Upper lobe of right lung (tissue), 1 donor: ENCODE results near the gene ARHGEF10L. TPM values are rescaled to one million over a fixed set of nuclear protein-coding genes. Genes with fewer than 3 reads are reported as not detected.

Source experiments
- ATAC-seq: fragments of 200-7000 bp; cut with Tn5 transposase; one replicate; pipeline ENCODE4 v1.9.1; 2020; ENCODE audit warnings: mild to moderate bottlenecking, moderate library complexity
- DNase-seq: peaks from one replicate; pipeline ENCODE4 v3.0.0-alpha.2; 2020
- H3K27ac ChIP-seq: fragments of 200-600 bp; one replicate; pipeline ENCODE4 v1.8.0; 2022
- H3K27me3 ChIP-seq: fragments of 200-600 bp; one replicate; pipeline ENCODE4 v1.8.0; 2022; ENCODE audit warnings: mild to moderate bottlenecking
- H3K36me3 ChIP-seq: fragments of 200-600 bp; one replicate; pipeline ENCODE4 v1.8.0; 2022
- H3K4me1 ChIP-seq: fragments of 200-600 bp; one replicate; pipeline ENCODE4 v1.8.0; 2022
- H3K4me3 ChIP-seq: fragments of 200-600 bp; one replicate; pipeline ENCODE4 v1.8.0; 2022; ENCODE audit warnings: mild to moderate bottlenecking
- H3K9me3 ChIP-seq: fragments of 200-600 bp; one replicate; pipeline ENCODE4 v1.8.0; 2022
- intact Hi-C: fragments of 100-400 bp; cut with DNase I; formaldehyde crosslinking; loops from one replicate; pipeline ENCODE4 v1.11.0; 2022
- total RNA-seq: library from RNA; stranded (reverse); fragmentation: NEBNext Ultra II Directional; extraction: Animal tissue kit (Norgen Biotek cat#: 25700); gene quantifications from one replicate; pipeline ENCODE4 v1.2.1, GENCODE V29; 2021
- TF ChIP-seq, protein P1 (sequence below): fragments of 200-600 bp; IDR thresholded peaks from one replicate; pipeline ENCODE4 v1.8.0; 2022; ENCODE audit warnings: antibody characterized with exemption
- donor health status: DM: no; HTN: yes; CAD: no; lungs with severe emphysema.

ARHGEF10L gene
- total RNA-seq, 1 donor from 2014 or later: 34.1 TPM

- Histone ChIP-seq H3K36me3 (peaks cover 52% of the 10 kb centered on the region), H3K4me3 (no peak overlapping the region), H3K4me1 (no peaks in the 10 kb centered on the region), H3K9me3 (no peaks in the 10 kb centered on the region), H3K27me3 (no peaks in the 10 kb centered on the region), H3K27ac (no peak overlapping the region)
- TF ChIP-seq, protein P1, sequence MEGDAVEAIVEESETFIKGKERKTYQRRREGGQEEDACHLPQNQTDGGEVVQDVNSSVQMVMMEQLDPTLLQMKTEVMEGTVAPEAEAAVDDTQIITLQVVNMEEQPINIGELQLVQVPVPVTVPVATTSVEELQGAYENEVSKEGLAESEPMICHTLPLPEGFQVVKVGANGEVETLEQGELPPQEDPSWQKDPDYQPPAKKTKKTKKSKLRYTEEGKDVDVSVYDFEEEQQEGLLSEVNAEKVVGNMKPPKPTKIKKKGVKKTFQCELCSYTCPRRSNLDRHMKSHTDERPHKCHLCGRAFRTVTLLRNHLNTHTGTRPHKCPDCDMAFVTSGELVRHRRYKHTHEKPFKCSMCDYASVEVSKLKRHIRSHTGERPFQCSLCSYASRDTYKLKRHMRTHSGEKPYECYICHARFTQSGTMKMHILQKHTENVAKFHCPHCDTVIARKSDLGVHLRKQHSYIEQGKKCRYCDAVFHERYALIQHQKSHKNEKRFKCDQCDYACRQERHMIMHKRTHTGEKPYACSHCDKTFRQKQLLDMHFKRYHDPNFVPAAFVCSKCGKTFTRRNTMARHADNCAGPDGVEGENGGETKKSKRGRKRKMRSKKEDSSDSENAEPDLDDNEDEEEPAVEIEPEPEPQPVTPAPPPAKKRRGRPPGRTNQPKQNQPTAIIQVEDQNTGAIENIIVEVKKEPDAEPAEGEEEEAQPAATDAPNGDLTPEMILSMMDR: no peak
- no peak for ATAC-seq
- intact Hi-C loops: no loop called here
- no peak for DNase-seq
These were observed 115.7 kb downstream of the ARHGEF10L start for GRCh38 chr1:17655169-17655568.

GRCh38 chr1:17655922-17656321 is 116.4 kb downstream of the ARHGEF10L start:
- intact Hi-C loops: no loop called here
- DNase-seq: no peak
- ATAC-seq: no peak

DNA sequence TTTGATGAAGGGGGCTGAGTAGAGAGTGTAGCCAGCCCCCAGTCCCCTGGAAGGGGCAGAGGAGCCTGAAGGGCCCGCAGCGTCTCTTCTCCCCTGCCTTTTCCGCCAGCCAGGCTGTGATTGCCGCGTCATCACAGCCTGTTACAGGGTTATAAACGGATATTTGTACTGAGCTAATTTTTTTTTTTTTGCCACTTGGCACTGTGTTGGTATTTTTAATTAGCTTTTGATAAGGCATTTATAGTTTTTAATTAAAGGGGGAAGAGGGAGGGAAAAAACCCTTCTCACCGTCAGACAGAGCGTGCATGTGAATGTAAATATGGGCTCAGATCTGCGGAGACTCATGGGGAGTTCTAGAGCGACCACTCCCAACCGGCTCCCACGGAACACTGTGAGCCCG is 117.9 kb downstream of the ARHGEF10L start:
- Histone ChIP-seq H3K4me1 (no peaks in the 10 kb centered on the region), H3K9me3 (no peaks in the 10 kb centered on the region), H3K4me3 (no peak overlapping the region), H3K27me3 (no peaks in the 10 kb centered on the region), H3K36me3 (peaks cover 47% of the 10 kb centered on the region), H3K27ac (no peak overlapping the region)
- DNase-seq: no peak
- TF ChIP-seq, protein P1: no peak
- ATAC-seq: no peak
- intact Hi-C loops: no loop called here

More at GRCh38 chr1:17655922-17656321, 116.4 kb downstream of the ARHGEF10L start:
- peaks cover 47% of the 10 kb centered on the region for H3K36me3 ChIP-seq
- H3K27ac ChIP-seq: no peak overlapping the region
- no peaks in the 10 kb centered on the region for H3K9me3 ChIP-seq
- H3K4me1 ChIP-seq: no peaks in the 10 kb centered on the region
- H3K4me3 ChIP-seq: no peak overlapping the region
- TF ChIP-seq, protein P1: no peak
- no peaks in the 10 kb centered on the region for H3K27me3 ChIP-seq

DNA sequence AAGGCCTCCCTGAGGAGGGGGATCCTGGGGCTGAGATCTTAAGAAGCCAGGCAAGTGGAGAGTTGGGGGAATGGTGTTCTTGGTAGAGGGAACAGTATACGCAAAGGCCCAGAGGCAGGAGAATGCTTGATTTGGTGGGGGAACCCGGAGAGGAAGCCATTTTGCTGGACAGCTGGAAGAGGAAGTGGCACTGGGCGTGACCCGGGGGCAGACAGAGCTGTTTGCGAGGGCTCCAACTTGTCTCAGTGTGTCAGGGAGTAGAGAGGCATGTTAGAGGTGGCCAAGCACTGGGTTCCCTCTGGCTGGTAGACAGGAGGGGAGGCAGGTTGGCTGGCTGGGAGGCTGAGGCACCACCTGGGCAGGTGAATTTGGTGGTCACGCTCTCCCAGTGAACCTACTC is 119.3 kb downstream of the ARHGEF10L start:
- H3K27me3 ChIP-seq: no peaks in the 10 kb centered on the region
- ATAC-seq (peak; percentile 77), DNase-seq (peak; percentile 75)
- H3K4me3 ChIP-seq: no peak overlapping the region
- TF ChIP-seq, protein P1: no peak
- no peaks in the 10 kb centered on the region for H3K4me1 ChIP-seq
- no peak overlapping the region for H3K27ac ChIP-seq
- intact Hi-C loops: no loop called here
- H3K36me3 ChIP-seq: peaks cover 33% of the 10 kb centered on the region
- no peaks in the 10 kb centered on the region for H3K9me3 ChIP-seq

- TF ChIP-seq, protein P1: peak; percentile 74
- ATAC-seq (peak; percentile 55), DNase-seq (peak; percentile 81)
- Histone ChIP-seq H3K4me3 (no peak overlapping the region), H3K4me1 (no peaks in the 10 kb centered on the region), H3K36me3 (peaks cover 21% of the 10 kb centered on the region), H3K27me3 (no peaks in the 10 kb centered on the region), H3K9me3 (no peaks in the 10 kb centered on the region), H3K27ac (no peak overlapping the region)
- intact Hi-C loops: no loop called here
These were observed 122.2 kb downstream of the ARHGEF10L start for GRCh38 chr1:17661546-17662157.

- intact Hi-C loops: no loop called here
- no peak overlapping the region for H3K4me3 ChIP-seq
- DNase-seq (no peak), ATAC-seq (no peak)
- peaks cover 22% of the 10 kb centered on the region for H3K36me3 ChIP-seq
- H3K27me3 ChIP-seq: no peaks in the 10 kb centered on the region
- no peaks in the 10 kb centered on the region for H3K4me1 ChIP-seq
- no peak overlapping the region for H3K27ac ChIP-seq
- TF ChIP-seq, protein P1: no peak
- H3K9me3 ChIP-seq: no peaks in the 10 kb centered on the region
These were observed 122.8 kb downstream of the ARHGEF10L start for GRCh38 chr1:17662296-17662695.
